ENCODE measurements around the gene MROH2B.

Gene MROH2B

DNA sequence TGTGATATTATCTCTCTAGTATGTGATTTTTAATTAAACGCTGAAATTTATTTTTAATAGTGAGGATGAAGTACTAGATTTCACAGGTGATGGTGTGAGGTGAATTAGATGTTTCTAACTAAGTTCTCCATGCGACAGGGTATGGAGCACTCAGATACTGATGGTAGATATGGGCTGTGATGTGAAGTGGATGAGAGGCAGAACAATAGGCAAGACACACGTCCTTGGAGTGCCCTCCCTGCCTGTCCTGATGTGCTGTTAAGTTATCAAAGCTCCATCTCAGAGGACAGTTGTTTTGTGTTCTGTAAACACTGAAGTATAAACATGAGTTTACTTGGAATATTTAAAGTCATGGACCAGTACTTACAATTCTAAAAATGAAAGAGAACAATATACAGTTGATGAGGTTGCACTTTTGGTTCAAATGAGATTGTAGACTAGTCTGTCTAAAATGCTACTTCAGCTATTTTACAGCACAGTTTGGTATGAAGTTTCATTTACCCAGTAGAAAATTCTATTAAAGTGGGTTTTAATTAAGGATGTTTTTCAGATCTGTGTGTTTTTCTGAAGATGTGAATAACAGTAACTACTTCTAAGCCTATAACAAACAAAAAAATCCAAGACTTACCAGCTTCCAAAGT is 97.7 kb downstream of the MROH2B start:
- no peak for DNase-seq (ENCODE audit: low read depth, low spot score)
- TF ChIP-seq EZH2 (IDR thresholded peaks at IDR 0.05) (no peak), FOXP2 (optimal IDR thresholded peaks at IDR 0.05; ENCODE audit: control extremely low read depth, extremely low read length, insufficient read depth) (no peak), POLR2AphosphoS5 (IDR thresholded peaks at IDR 0.05; ENCODE audit: borderline replicate concordance, low read depth, low read length) (no peak)
- no peak overlapping the region for H3K27ac ChIP-seq

DNA sequence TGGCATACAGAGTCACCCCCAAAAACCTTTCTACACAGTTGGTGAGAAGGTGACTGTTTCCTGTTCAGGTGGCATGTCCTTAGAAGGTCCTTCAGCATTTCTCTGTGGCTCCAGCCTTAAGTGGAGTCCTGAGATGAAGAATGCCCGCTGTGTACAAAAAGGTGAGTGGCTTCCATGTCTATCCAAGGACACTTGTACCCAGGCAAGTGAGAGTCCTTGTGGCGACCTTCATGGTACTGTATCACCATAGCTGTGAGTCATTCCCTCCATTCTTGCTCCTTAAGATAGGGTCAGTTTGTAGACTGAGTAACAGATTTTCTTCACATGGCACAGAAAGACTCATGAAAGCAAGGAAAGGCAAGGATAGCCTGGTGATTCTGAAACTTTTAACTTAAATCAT is 98.7 kb downstream of the MROH2B start:
- no peak overlapping the region for H3K27ac ChIP-seq
- no peaks in the 10 kb centered on the region for H3K9me3 ChIP-seq (ENCODE audit: low read depth, low read length)
- peaks cover 11% of the 10 kb centered on the region for H3K36me3 ChIP-seq (ENCODE audit: insufficient read depth, low read length)
- no peak overlapping the region for H3K9ac ChIP-seq (ENCODE audit: insufficient read length)
- H3K4me3 ChIP-seq, result no peak overlapping the region
- no peak for TF ChIP-seq EZH2 (IDR thresholded peaks at IDR 0.05)
- no peak for TF ChIP-seq FOXP2 (optimal IDR thresholded peaks at IDR 0.05; ENCODE audit: control extremely low read depth, extremely low read length, insufficient read depth)
- no peak for TF ChIP-seq POLR2AphosphoS5 (IDR thresholded peaks at IDR 0.05; ENCODE audit: borderline replicate concordance, low read depth, low read length)
- DNase-seq (ENCODE audit: low read depth, low spot score), result no peak

More for the DNA sequence above, 97.7 kb downstream of the MROH2B start:
- H3K36me3 ChIP-seq (ENCODE audit: insufficient read depth, low read length), result peaks cover 10% of the 10 kb centered on the region; the same call in 1 of the 2 replicates
- no peaks in the 10 kb centered on the region for H3K9me3 ChIP-seq (ENCODE audit: low read depth, low read length)
- H3K4me3 ChIP-seq, result no peak overlapping the region
- H3K9ac ChIP-seq (ENCODE audit: insufficient read length), result no peak overlapping the region

DNA sequence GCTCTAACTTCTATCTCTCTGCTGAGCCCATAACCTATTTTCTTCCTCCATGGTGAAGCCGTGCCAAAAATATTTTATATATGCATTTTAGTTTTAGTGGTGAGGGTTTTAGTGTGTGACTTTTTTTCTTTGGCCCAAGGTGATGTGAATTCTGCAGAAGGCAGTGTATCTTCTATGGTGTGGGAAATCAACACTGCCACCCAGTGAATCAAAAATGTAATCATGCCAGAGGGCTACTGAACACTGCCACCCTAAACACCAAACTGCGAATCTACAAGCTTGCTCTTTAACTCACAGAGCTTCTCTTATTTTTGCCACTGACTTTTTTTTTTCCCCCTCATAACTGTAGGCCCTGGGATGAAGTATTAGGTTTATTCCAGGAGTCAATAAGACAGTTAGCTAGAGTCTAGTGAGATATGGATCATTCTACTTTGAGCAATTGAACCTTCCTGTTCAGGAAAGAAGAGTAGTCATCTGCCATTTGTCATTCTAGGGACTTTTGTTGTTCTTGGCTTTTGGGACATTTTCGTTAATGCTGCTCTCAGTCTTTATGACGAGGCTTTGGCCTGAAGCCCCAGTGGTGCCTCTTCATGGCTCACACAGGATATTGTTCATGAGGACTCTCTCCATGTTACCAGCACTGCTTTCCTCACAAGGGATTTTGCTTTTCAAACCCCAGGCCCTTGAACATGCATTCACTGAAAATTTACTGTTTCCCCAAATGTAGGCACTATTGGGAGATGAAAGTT is 108.8 kb downstream of the MROH2B start:
- Histone ChIP-seq H3K4me3 (no peak overlapping the region), H3K9ac (ENCODE audit: insufficient read length) (no peak overlapping the region), H3K36me3 (ENCODE audit: insufficient read depth, low read length) (peaks cover 50% of the 10 kb centered on the region), H3K9me3 (ENCODE audit: low read depth, low read length) (peaks cover 3% of the 10 kb centered on the region; the same call in 1 of the 2 replicates), H3K27ac (no peak overlapping the region)
- TF ChIP-seq POLR2AphosphoS5 (IDR thresholded peaks at IDR 0.05; ENCODE audit: borderline replicate concordance, low read depth, low read length) (no peak), EZH2 (IDR thresholded peaks at IDR 0.05) (no peak), FOXP2 (optimal IDR thresholded peaks at IDR 0.05; ENCODE audit: control extremely low read depth, extremely low read length, insufficient read depth) (no peak)
- DNase-seq (ENCODE audit: low read depth, low spot score), result no peak

DNA sequence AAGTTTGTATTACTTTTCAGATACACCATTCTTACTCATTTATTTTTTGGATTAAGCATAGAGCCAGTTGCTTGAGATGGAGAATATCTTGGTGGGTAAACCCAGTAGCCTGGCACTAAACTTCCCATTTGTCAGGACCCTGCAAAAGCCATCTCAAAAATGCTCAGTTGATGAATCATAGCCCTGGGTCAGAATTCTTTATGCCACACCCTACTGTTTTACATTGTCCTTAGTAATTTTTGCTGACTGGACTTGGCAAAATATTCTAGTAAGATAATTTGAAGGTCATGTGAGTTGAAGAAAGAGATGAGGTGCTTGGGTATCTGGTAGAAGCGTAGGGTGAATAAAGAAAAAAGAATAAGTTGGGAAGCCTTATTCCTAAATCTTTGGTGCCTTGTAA is 111.1 kb downstream of the MROH2B start:
- no peak overlapping the region for H3K27ac ChIP-seq
- no peak for DNase-seq (ENCODE audit: low read depth, low spot score)
- peaks cover 64% of the 10 kb centered on the region for H3K36me3 ChIP-seq (ENCODE audit: insufficient read depth, low read length)
- H3K4me3 ChIP-seq, result no peak overlapping the region
- H3K9ac ChIP-seq (ENCODE audit: insufficient read length), result no peak overlapping the region
- no peak for TF ChIP-seq FOXP2 (optimal IDR thresholded peaks at IDR 0.05; ENCODE audit: control extremely low read depth, extremely low read length, insufficient read depth)
- TF ChIP-seq POLR2AphosphoS5 (IDR thresholded peaks at IDR 0.05; ENCODE audit: borderline replicate concordance, low read depth, low read length), result no peak
- no peak for TF ChIP-seq EZH2 (IDR thresholded peaks at IDR 0.05)
- peaks cover 3% of the 10 kb centered on the region; the same call in 1 of the 2 replicates for H3K9me3 ChIP-seq (ENCODE audit: low read depth, low read length)

DNA sequence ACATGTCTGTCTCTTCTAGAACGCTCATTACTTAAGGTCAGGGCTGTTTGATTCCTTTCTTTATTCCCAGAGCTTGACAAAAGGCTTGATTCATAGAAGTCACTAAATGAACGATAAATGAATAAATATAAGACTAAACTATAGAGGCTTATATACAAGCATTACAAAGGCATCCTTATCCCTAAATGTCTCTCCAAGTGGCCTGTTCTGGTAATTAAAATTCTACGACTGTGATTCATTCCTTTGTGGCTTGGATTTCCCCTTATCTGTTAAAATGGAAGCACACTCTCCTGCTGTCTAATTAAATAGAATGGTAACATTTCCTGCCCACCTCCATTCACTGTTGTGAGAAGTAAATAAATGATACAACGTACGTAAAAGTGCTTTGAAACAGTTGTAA is 112.3 kb downstream of the MROH2B start:
- H3K4me3 ChIP-seq, result no peak overlapping the region
- peaks cover 3% of the 10 kb centered on the region; the same call in 1 of the 2 replicates for H3K9me3 ChIP-seq (ENCODE audit: low read depth, low read length)
- peaks cover 59% of the 10 kb centered on the region for H3K36me3 ChIP-seq (ENCODE audit: insufficient read depth, low read length)
- H3K9ac ChIP-seq (ENCODE audit: insufficient read length), result no peak overlapping the region
- no peak for DNase-seq (ENCODE audit: low read depth, low spot score)
- no peak overlapping the region for H3K27ac ChIP-seq
- TF ChIP-seq POLR2AphosphoS5 (IDR thresholded peaks at IDR 0.05; ENCODE audit: borderline replicate concordance, low read depth, low read length) (no peak), EZH2 (IDR thresholded peaks at IDR 0.05) (no peak)

DNA sequence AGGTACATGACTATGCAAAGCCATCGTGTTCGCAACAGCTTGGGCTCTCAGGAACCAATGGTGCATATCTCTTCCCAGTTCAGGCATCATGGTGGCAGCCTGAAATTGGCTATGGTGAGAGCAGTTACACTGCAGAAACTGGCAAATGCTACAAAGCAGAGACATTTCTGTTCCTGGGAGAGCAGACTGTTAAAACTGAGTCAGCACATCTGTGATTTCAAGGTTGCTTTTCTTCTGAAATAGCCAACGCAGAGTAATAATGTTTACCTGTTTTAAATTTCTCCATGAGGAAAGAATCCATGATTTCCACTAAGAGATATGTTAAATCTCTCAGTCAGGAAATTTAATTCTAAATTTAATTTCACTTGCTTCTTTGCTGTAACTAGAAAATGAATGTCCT is 114.1 kb downstream of the MROH2B start:
- TF ChIP-seq POLR2AphosphoS5 (IDR thresholded peaks at IDR 0.05; ENCODE audit: borderline replicate concordance, low read depth, low read length) (no peak), FOXP2 (optimal IDR thresholded peaks at IDR 0.05; ENCODE audit: control extremely low read depth, extremely low read length, insufficient read depth) (no peak), EZH2 (IDR thresholded peaks at IDR 0.05) (no peak)
- DNase-seq (ENCODE audit: low read depth, low spot score), result no peak
- Histone ChIP-seq H3K9ac (ENCODE audit: insufficient read length) (no peak overlapping the region), H3K9me3 (ENCODE audit: low read depth, low read length) (peaks cover 3% of the 10 kb centered on the region; the same call in 1 of the 2 replicates), H3K36me3 (ENCODE audit: insufficient read depth, low read length) (peaks cover 60% of the 10 kb centered on the region), H3K4me3 (no peak overlapping the region), H3K27ac (no peak overlapping the region)

DNA sequence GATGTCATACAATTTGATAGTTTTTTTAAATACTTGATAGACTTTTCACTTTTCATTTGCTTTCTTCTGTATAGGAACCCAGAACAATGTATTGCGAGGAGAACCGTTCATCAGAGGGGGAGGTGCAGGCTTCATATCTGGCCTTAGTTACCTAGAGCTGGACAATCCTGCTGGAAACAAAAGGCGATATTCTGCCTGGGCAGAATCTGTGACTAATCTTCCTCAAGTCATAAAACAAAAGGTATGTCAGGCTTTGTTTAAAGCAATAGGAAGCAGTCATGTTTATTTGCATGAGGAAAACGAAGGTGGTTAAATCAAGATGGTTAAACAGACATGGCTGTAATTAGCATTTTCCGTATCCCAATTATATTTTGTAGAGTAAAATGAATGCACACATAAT is 115.8 kb downstream of the MROH2B start:
- DNase-seq (ENCODE audit: low read depth, low spot score), result no peak
- no peak for TF ChIP-seq POLR2AphosphoS5 (IDR thresholded peaks at IDR 0.05; ENCODE audit: borderline replicate concordance, low read depth, low read length)
- TF ChIP-seq FOXP2 (optimal IDR thresholded peaks at IDR 0.05; ENCODE audit: control extremely low read depth, extremely low read length, insufficient read depth), result no peak
- no peak for TF ChIP-seq EZH2 (IDR thresholded peaks at IDR 0.05)
- Histone ChIP-seq H3K4me3 (no peak overlapping the region), H3K36me3 (ENCODE audit: insufficient read depth, low read length) (peaks cover 60% of the 10 kb centered on the region), H3K27ac (no peak overlapping the region), H3K9ac (ENCODE audit: insufficient read length) (no peak overlapping the region), H3K9me3 (ENCODE audit: low read depth, low read length) (peaks cover 3% of the 10 kb centered on the region; the same call in 1 of the 2 replicates)
